Pancreas (tissue), 10 donors: ENCODE measurements around the gene TOM1L1. TPM values are rescaled to one million over a fixed set of nuclear protein-coding genes. Genes with fewer than 3 reads are reported as not detected.
A peak's percentile ranks its signal among the peaks of the same experiment; 100 is the strongest.

Source experiments
- ATAC-seq, 4 donors: fragments of 200-7000 bp; cut with Tn5 transposase; one replicate each; pipeline versions ENCODE4 v1.8.0 to v1.9.1; 2020; ENCODE audit warnings: mild to moderate bottlenecking in 4 of 4, moderate library complexity in 4 of 4
- DNase-seq, 6 donors: peaks; one replicate each; pipeline ENCODE4 v3.0.0-alpha.2; 2020
- FAIRE-seq: peaks from 2 replicates; lab custom pipeline; 2012; peaks lifted over from hg19 to GRCh38; lab: Jason Lieb, UNC
- H3K27ac ChIP-seq, 4 donors: fragments of 200-600 bp; sonication (generic); 1 replicate in 3 of 4; 2 replicates in 1 of 4; pipeline versions ENCODE4 v1.5.0 to v1.8.0; 2020
- H3K27me3 ChIP-seq, 4 donors: fragments of 200-600 bp; one replicate each; pipeline ENCODE4 v1.8.0; 2021
- H3K36me3 ChIP-seq, 3 donors: fragments of 200-600 bp; sonication (generic) in 1 of 3; one replicate each; pipeline versions ENCODE4 v1.5.0 to v1.8.0; 2020 to 2021
- H3K4me1 ChIP-seq, 3 donors: fragments of 200-600 bp; one replicate each; pipeline ENCODE4 v1.8.0; 2021
- H3K4me3 ChIP-seq, 4 donors: fragments of 200-600 bp; sonication (generic) in 2 of 4; one replicate each; pipeline versions ENCODE4 v1.5.0 to v1.8.0; 2020 to 2021
- H3K9me3 ChIP-seq, 4 donors: fragments of 200-600 bp; one replicate each; pipeline ENCODE4 v1.8.0; 2021
- WGBS, 2 donors: extraction: QIAGEN DNeasy Blood & Tissue Kit; methylation state at CpG; one replicate each; pipeline ENCODE4 v1.1.7; 2013; 5-methylcytosine and 5-hydroxymethylcytosine counted together
- intact Hi-C, 3 donors: fragments of 100-400 bp; cut with DNase I; formaldehyde crosslinking; loops; one replicate each; pipeline versions ENCODE4 v1.11.1 to v1.14.2; 2022
- polyA plus RNA-seq, 2 donors: library from polyadenylated mRNA; stranded (reverse); fragments of 200-250 nt; gene quantifications; one replicate each; pipeline ENCODE4 v1.2.3, GENCODE V29; 2013
- total RNA-seq, 6 donors: library from RNA; stranded (reverse); fragmentation: NEBNext Ultra II Directional in 4 of 6; extraction: Animal tissue kit (Norgen Biotek cat#: 25700) in 4 of 6; gene quantifications; one replicate each; pipeline versions ENCODE4 v1.2.1 to v1.2.4, GENCODE V29; 2021 to 2023
- TF ChIP-seq, protein P1 (sequence below), 4 donors: fragments of 200-600 bp; sonication (generic) in 3 of 4; IDR thresholded peaks; one replicate each; pipeline versions ENCODE4 v1.5.0 to v1.8.0; 2021; ENCODE audit warnings: antibody characterized with exemption in 4 of 4
- donor health status: healthy with polysubstance abuse.
- donor health status: DM: no; HTN: no; CAD: no; lungs with moderate emphysema.
- donor health status: DM: no; HTN: no; CAD: no.
- donor health status: control.
- donor health status: control.
- donor health status: Bipolar disorder and iron deficiency.
- donor health status: DM: yes; HTN: yes; CAD: no.
- donor health status: DM: no; HTN: no; CAD: no.
- donor health status: DM: no; HTN: no; CAD: no.
- donor health status: DM: yes; HTN: yes; CAD: no.

The TOM1L1 gene
- total and polyA plus RNA-seq, 8 donors: 14.2 to 39.0 (median 31.8) TPM

DNA sequence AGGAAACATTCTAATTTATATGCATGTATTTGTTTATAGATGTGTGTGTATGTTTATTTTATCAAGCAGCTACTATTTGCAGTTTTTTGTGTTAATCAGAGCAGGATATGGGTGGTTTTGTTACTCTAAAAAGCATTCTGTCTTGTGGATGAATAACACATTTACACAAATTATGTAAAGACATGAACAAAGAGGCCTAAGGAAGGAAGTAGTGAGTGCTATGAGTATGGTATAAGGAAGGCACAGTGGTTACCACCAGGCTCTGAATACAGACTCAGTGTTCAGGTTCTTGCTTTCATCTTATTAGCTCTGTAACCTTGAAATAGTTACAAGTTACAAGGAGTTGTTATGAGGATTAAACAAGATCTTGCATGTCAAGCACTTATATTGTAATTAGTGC lies 101.8 kb downstream of the TOM1L1 start:
- Histone ChIP-seq H3K4me3 (no peak overlapping the region), H3K36me3 (peaks cover 0 to 9% (median 0%) of the 10 kb centered on the region in 3 donors), H3K27ac (no peak overlapping the region), H3K9me3 (no peaks in the 10 kb centered on the region), H3K27me3 (no peaks in the 10 kb centered on the region), H3K4me1 (no peaks in the 10 kb centered on the region)
- DNase-seq (no peak), ATAC-seq (no peak), FAIRE-seq (no peak)
- intact Hi-C loops: no loop called here
- TF ChIP-seq, protein P1, sequence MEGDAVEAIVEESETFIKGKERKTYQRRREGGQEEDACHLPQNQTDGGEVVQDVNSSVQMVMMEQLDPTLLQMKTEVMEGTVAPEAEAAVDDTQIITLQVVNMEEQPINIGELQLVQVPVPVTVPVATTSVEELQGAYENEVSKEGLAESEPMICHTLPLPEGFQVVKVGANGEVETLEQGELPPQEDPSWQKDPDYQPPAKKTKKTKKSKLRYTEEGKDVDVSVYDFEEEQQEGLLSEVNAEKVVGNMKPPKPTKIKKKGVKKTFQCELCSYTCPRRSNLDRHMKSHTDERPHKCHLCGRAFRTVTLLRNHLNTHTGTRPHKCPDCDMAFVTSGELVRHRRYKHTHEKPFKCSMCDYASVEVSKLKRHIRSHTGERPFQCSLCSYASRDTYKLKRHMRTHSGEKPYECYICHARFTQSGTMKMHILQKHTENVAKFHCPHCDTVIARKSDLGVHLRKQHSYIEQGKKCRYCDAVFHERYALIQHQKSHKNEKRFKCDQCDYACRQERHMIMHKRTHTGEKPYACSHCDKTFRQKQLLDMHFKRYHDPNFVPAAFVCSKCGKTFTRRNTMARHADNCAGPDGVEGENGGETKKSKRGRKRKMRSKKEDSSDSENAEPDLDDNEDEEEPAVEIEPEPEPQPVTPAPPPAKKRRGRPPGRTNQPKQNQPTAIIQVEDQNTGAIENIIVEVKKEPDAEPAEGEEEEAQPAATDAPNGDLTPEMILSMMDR (IDR thresholded peaks at IDR 0.05): no peak

DNA sequence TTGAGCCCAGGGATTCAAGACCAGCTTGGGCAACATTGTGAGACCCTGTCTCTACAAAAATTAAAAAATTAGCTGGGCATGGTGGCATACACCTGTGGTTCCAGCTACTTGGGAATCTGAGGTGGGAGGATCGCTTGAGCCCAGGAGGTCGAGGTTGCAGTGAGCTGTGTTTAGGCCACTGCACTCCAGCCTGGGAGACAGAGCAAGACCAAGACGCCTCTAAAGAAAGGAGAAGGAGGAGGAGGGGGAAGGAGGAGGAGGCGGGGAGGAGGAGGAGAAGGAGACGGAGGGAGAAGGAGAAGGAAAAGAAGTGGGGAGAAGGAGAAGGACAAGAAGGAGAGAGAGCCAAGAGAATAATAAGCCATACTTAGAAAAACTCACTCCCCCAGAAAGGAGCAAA lies 103.8 kb downstream of the TOM1L1 start:
- no peak for DNase-seq
- no peak for ATAC-seq
- peaks cover 0 to 16% (median 0%) of the 10 kb centered on the region in 3 donors for H3K36me3 ChIP-seq
- WGBS, 2 donors: 86 to 91% methylated on average over 5 of the region's 5 CpGs
- no peaks in the 10 kb centered on the region for H3K27me3 ChIP-seq
- H3K4me3 ChIP-seq: no peak overlapping the region
- intact Hi-C loops: no loop called here
- TF ChIP-seq, protein P1 (IDR thresholded peaks at IDR 0.05): no peak
- no peaks in the 10 kb centered on the region for H3K4me1 ChIP-seq
- FAIRE-seq: no peak
- H3K9me3 ChIP-seq: no peaks in the 10 kb centered on the region
- no peak overlapping the region for H3K27ac ChIP-seq

DNA sequence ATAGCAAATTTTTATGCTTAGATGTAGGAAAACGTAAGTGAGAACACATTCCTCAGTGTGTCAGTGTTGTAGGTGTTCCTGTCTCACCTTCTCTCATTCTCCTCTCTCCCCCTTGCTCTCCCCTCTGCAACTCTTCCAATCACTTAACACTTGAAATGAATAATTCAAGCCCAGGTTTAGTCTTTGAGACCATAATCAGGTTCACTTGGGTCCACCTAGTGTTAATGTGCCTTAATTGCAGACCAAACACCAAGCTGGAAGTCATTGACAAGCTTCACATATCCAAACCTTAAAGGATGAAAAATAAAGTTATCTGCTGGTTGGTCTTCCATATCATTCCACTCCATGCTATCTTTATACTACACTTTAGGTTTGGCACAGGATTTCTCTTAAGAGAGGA lies 104.9 kb downstream of the TOM1L1 start:
- H3K4me1 ChIP-seq: no peaks in the 10 kb centered on the region
- ATAC-seq: peak in 2 of 4 donors; percentile 44 to 49
- peaks cover 0 to 10% (median 0%) of the 10 kb centered on the region in 3 donors for H3K36me3 ChIP-seq
- no peak overlapping the region for H3K27ac ChIP-seq
- no peaks in the 10 kb centered on the region for H3K9me3 ChIP-seq
- FAIRE-seq: no peak
- TF ChIP-seq, protein P1 (IDR thresholded peaks at IDR 0.05): no peak
- no peak for DNase-seq
- no peaks in the 10 kb centered on the region for H3K27me3 ChIP-seq
- no peak overlapping the region for H3K4me3 ChIP-seq
- intact Hi-C loops: no loop called here
- WGBS, 2 donors: 89 to 93% methylated on average over 1 of the region's 1 CpG

Other genes with a start within 250 kb of the TOM1L1 start
- gene COX11, start 67.8 kb downstream of the TOM1L1 start, total RNA-seq: 10 to 100 TPM; 13.1 to 26.2 (median 17.8) TPM
- gene COX11, start 67.8 kb downstream of the TOM1L1 start, polyA plus RNA-seq: 10 to 100 TPM; 12.6 to 29.1 TPM
- 10 to 100 TPM in 1 of 6 donors, 1 to 10 TPM in 5; 4.2 to 12.6 (median 6.2) TPM for gene STXBP4, start 67.9 kb downstream of the TOM1L1 start, total RNA-seq
- 1 to 10 TPM in 1 of 2 donors, under 1 TPM in 1; 0.72 to 1.8 TPM for gene STXBP4, start 67.9 kb downstream of the TOM1L1 start, polyA plus RNA-seq